Bronchial epithelial cell (primary cell): ENCODE data around the gene VPS11. TPM values are rescaled to one million over a fixed set of nuclear protein-coding genes. Genes with fewer than 3 reads are reported as not detected.
A peak's percentile ranks its signal among the peaks of the same experiment; 100 is the strongest.

Experiments used
- DNase-seq: peaks from one replicate; pipeline ENCODE4 v3.0.0-alpha.2; 2010; ENCODE audit warnings: low read depth
- FAIRE-seq: peaks from 2 replicates; lab custom pipeline; 2011; peaks lifted over from hg19 to GRCh38; lab: Jason Lieb, UNC
- H3K27me3 ChIP-seq: 2 replicates; pipeline ENCODE4 v1.5.1; 2011; ENCODE audit warnings: low read length; ENCODE audit not compliant: control insufficient read depth, insufficient read depth
- H3K36me3 ChIP-seq: 2 replicates; pipeline ENCODE4 v1.5.1; 2011; ENCODE audit warnings: low read length; ENCODE audit not compliant: control insufficient read depth, insufficient read depth
- H3K4me3 ChIP-seq: 2 replicates; pipeline ENCODE4 v1.5.1; 2011; ENCODE audit warnings: mild to moderate bottlenecking, low read depth, low read length, control low read depth
- CTCF ChIP-seq: IDR thresholded peaks from 2 replicates; pipeline ENCODE4 v1.5.1; 2011; ENCODE audit warnings: mild to moderate bottlenecking, moderate library complexity, low read length, control low read depth, inconsistent platforms; ENCODE audit not compliant: insufficient read depth, severe bottlenecking
- total RNA-seq: library from RNA; depleted of rRNA; stranded (reverse); fragments of >200 nt; gene quantifications from 2 replicates; pipeline ENCODE4 v1.2.1, GENCODE V29; 2014

The VPS11 gene
- total RNA-seq, 1 donor from 2014 or later, result 24.5 TPM

DNA sequence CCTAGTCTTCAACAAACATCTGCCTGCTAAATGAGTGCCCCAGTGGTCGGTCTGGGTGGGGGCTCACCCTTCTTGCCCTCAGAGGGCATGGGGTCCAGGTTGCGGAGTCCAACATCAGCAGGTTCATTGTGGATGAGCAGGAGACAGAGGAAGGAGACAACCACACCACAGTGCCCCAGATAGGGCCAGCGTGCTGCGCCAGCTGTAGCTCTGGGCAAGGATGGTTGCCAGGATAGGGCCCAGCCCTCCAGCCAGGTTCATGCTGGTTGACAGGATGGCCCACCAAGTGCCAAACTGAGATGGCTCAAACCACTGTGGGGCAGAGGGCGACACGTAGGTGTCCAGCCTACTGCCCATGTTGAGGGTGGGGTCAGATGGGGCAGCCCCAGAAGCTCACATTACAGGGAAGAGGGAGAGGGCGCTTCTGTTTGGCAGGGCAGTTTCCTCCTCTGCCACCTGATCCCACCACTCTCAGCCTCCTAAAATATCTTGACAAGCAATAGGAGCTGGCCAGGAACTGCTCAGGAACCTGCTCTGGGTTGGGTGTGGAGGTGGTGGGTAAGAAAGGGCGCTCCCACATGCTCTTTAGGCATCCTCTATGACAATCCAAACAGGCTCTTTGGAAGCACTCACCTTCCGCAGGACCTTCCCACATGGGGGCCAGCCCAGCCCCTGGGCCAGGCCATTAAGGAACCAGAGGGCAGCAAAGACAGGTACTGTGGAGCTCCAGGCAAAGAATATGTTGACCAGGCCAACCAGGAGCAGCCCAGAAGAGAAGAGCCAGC is 39.9 kb upstream of the VPS11 start:
- FAIRE-seq, result no peak
- Histone ChIP-seq H3K4me3 (no peak overlapping the region), H3K27me3 (no peaks in the 10 kb centered on the region), H3K36me3 (peaks cover 9% of the 10 kb centered on the region)
- no peak for TF ChIP-seq CTCF
- no peak for DNase-seq

DNA sequence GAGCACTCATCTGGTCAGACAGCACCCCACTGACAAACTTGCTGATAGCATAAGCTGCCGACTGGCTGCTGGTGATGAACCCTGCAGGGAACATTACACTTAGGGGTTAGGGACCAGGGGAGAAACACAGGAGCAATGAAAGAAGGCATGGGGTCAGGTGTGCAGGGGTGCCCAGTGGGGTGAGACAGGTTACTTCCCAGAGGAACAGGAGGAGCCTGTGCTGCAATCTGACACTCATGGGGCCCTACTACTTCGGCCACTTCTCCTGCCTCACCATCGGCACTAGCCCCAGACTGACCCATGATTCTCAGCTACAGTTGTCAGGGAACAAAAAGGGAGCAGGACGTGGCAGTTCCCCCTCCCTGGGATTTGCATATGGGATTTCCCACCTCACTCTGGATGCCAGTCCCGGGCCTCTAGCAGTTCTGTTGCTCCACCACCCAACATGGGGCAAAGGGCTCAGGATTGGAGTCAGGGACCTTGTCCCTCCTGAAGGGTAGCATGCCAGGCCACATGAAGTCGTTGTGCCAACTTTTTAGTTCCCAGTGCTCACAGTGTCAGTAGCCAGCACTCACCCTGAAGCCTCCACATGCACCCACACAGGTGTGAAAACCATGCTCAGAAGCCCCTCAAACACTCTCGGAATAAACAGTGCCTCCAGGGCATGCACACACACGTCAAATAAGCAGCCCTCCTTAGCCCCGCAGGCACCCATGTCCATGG is 39.1 kb upstream of the VPS11 start:
- H3K4me3 ChIP-seq, result no peak overlapping the region
- FAIRE-seq (no peak), DNase-seq (no peak)
- TF ChIP-seq CTCF, result no peak
- H3K36me3 ChIP-seq, result peaks cover 7% of the 10 kb centered on the region
- H3K27me3 ChIP-seq, result no peaks in the 10 kb centered on the region

DNA sequence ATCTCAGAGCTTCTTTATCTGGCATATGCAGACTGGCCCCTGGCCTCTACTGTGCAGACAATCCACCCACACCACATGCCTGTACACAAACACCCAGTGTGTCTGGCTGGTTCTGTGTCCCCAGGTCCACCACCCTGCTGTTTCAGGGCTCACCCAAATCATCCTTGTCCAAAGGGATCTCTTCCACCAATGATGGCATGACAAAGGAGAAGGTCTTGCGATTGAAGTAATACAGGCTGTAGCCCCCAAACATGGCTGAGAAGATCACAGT is 38.6 kb upstream of the VPS11 start:
- no peak overlapping the region for H3K4me3 ChIP-seq
- TF ChIP-seq CTCF, result no peak
- FAIRE-seq, result no peak

GRCh38 chr11:119029340-119030028 is 38.1 kb upstream of the VPS11 start:
- Histone ChIP-seq H3K36me3 (peaks cover 5% of the 10 kb centered on the region), H3K27me3 (no peaks in the 10 kb centered on the region), H3K4me3 (peak overlapping the region; percentile 64)
- no peak for FAIRE-seq
- no peak for TF ChIP-seq CTCF
- DNase-seq, result no peak

More for the DNA sequence above, 38.6 kb upstream of the VPS11 start:
- H3K27me3 ChIP-seq, result no peaks in the 10 kb centered on the region
- H3K36me3 ChIP-seq, result peaks cover 5% of the 10 kb centered on the region
- DNase-seq, result no peak

GRCh38 chr11:119030029-119030328 is 37.6 kb upstream of the VPS11 start:
- no peak for DNase-seq
- peaks cover 3% of the 10 kb centered on the region for H3K36me3 ChIP-seq
- peak overlapping the region; percentile 64 for H3K4me3 ChIP-seq
- no peaks in the 10 kb centered on the region for H3K27me3 ChIP-seq
- TF ChIP-seq CTCF, result no peak
- FAIRE-seq, result no peak
